ENCODE results near the gene HSD17B10.

The HSD17B10 gene

DNA sequence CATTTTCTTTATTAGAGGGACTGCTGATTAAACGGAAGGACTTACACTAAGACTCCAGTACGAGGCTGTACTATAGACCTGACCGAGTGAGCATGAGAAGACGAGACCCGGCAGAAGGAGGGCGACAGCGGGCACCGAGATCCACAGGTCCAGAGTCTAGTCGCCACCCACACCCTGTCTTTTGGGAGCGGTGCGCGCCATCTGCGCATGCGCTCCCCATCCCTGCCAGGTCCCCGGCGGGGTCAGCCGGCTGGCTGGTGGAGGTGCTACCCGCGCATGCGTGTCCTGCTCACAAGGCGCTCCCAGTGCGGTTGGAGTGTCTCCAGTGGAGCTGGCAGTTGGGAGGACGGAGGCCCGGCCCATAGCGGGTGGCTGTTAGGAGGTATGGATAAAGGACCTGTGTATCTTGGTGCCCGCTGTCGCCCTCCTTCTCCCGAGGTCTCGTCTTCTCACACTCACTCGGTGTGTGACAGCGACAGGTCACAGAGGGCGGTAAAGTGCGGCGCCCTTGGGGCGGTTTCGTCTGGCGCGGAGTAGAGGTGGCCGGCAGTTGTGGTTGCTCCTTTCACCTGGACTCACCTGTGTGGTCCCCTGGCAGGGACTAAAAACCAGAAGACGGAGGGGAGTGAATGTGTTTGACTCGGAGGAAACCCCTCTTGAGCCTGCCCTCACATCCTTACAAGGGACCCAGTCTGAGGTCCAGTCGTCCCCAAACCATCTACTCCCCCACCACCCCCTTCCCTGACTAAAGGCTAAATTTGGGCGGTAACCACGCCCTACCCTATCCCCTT lies 7.6 kb upstream of the HSD17B10 start:
- TF ChIP-seq ZNF8 (CRISPR knock-in tag; IDR thresholded peaks at IDR 0.05) (no peak), ISL1 (CRISPR knock-in tag; IDR thresholded peaks at IDR 0.05) (no peak)
- ATAC-seq = peak; percentile 90

GRCh38 chrX:53440621-53441517 lies 6.7 kb upstream of the HSD17B10 start:
- ATAC-seq = peak; percentile 26
- TF ChIP-seq TSHZ2 (CRISPR knock-in tag; IDR thresholded peaks at IDR 0.05) = no peak
- no peak for TF ChIP-seq ZFP3 (CRISPR knock-in tag; IDR thresholded peaks at IDR 0.05)
- no peak for TF ChIP-seq ARNTL (CRISPR knock-in tag; IDR thresholded peaks at IDR 0.05; ENCODE audit: borderline replicate concordance, low read depth)
- TF ChIP-seq POU6F1 (CRISPR knock-in tag; IDR thresholded peaks at IDR 0.05; ENCODE audit: borderline replicate concordance, low read depth) = no peak
- TF ChIP-seq ZNF8 (CRISPR knock-in tag; IDR thresholded peaks at IDR 0.05) = no peak
- TF ChIP-seq GLIS3 (CRISPR knock-in tag; IDR thresholded peaks at IDR 0.05) = no peak
- no peak for TF ChIP-seq CSRNP3 (CRISPR knock-in tag; IDR thresholded peaks at IDR 0.05)
- TF ChIP-seq OSR1 (CRISPR knock-in tag; IDR thresholded peaks at IDR 0.05) = no peak
- TF ChIP-seq PPARA (CRISPR knock-in tag; IDR thresholded peaks at IDR 0.05; ENCODE audit: borderline replicate concordance) = no peak
- no peak for TF ChIP-seq ZNF565 (CRISPR knock-in tag; conservative IDR thresholded peaks at IDR 0.05; ENCODE audit: low read depth)
- TF ChIP-seq CSDC2 (CRISPR knock-in tag; IDR thresholded peaks at IDR 0.05) = no peak
- TF ChIP-seq SNAI2 (CRISPR knock-in tag; IDR thresholded peaks at IDR 0.05) = no peak

DNA sequence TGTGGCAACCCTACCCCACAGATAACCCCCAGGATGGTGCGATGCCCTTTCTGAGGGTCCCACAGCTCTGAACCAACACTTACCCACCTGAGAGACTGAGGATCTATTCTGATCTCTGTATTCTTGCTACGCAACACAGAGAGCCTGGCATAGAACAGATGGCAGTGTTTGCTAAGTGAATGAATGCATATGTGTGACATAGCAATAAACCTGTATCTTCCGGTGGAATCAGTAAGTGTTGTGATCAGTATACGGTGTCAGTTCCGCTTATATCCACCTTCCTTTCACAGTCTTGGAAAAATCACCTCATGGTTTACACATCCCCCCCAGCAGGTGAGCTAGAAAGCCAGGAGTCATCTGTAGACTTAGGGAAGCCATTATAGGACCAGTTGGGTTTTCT lies 5.9 kb upstream of the HSD17B10 start:
- TF ChIP-seq BACH2 (CRISPR knock-in tag; IDR thresholded peaks at IDR 0.05; ENCODE audit: borderline replicate concordance) (no peak), TSHZ2 (CRISPR knock-in tag; IDR thresholded peaks at IDR 0.05) (no peak), ZNF70 (CRISPR knock-in tag; IDR thresholded peaks at IDR 0.05) (no peak), PATZ1 (CRISPR knock-in tag; IDR thresholded peaks at IDR 0.05; ENCODE audit: borderline replicate concordance) (no peak), ESRRG (CRISPR knock-in tag; IDR thresholded peaks at IDR 0.05) (no peak), TOX (CRISPR knock-in tag; IDR thresholded peaks at IDR 0.05; ENCODE audit: borderline replicate concordance) (no peak), SNAI2 (CRISPR knock-in tag; IDR thresholded peaks at IDR 0.05) (no peak), CSDC2 (CRISPR knock-in tag; IDR thresholded peaks at IDR 0.05) (no peak), CSRNP3 (CRISPR knock-in tag; IDR thresholded peaks at IDR 0.05) (no peak), GLIS3 (CRISPR knock-in tag; IDR thresholded peaks at IDR 0.05) (no peak), ZFP3 (CRISPR knock-in tag; IDR thresholded peaks at IDR 0.05) (no peak), PPARA (CRISPR knock-in tag; IDR thresholded peaks at IDR 0.05; ENCODE audit: borderline replicate concordance) (no peak), ZC3H10 (CRISPR knock-in tag; IDR thresholded peaks at IDR 0.05) (no peak)
- no peak for ATAC-seq
